ENCODE results near the gene FAM171A1. TPM values are rescaled to one million over a fixed set of nuclear protein-coding genes. Genes with fewer than 3 reads are reported as not detected.
"Not testable (repeated sequence)": the region's sequence is repeated elsewhere in the genome, so short reads cannot be mapped to it uniquely, and the experiment has no call there.

The FAM171A1 gene
- total and polyA plus RNA-seq, 5 donors from 2014 or later = 2.4 to 4.8 (median 4.5) TPM

DNA sequence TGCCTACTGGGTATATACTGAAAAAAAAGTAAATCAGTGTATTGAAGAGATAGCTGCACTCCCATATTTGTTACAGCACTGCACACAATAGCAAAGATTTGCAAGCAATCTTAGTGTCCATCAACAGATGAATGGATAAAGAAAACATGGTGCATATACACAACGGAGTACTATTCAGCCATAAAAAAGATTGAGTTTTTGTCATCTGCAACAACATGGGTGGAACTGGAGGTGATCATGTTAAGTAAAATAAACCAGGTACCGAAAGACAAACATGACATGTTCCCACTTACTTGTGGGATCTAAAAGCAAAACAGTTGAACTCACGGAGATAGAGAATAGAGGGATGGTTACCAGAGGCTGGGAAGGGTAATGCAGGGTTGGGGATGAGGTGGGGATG lies 34.2 kb upstream of the FAM171A1 start:
- no peak overlapping the region for H3K27ac ChIP-seq (ENCODE audit: insufficient read depth, low read length, poor library complexity, severe bottlenecking)
- no peaks in the 10 kb centered on the region for H3K4me1 Mint-ChIP-seq
- no peak overlapping the region for H3K27ac Mint-ChIP-seq
- no peaks in the 10 kb centered on the region for H3K4me1 ChIP-seq (ENCODE audit: control insufficient read depth, insufficient read depth, low read length, poor library complexity, severe bottlenecking)
- peaks cover 4% of the 10 kb centered on the region for H3K36me3 Mint-ChIP-seq
- no peaks in the 10 kb centered on the region for H3K9me3 ChIP-seq (ENCODE audit: control insufficient read depth in 2 of 2, low read length in 2 of 2)
- no peaks in the 10 kb centered on the region for H3K27me3 ChIP-seq (ENCODE audit: control insufficient read depth, insufficient read depth, low read length)
- H3K4me3 Mint-ChIP-seq = no peak overlapping the region
- no peaks in the 10 kb centered on the region for H3K36me3 ChIP-seq (ENCODE audit: control insufficient read depth, insufficient read depth, low read length)
- H3K9me3 Mint-ChIP-seq = peaks cover 0 to 9% (median 7%) of the 10 kb centered on the region in 7 donors
- H3K4me3 ChIP-seq (ENCODE audit: low read depth, low read length) = no peak overlapping the region
- peaks cover 16% of the 10 kb centered on the region for H3K27me3 Mint-ChIP-seq
- DNase-seq = no peak
- ATAC-seq (ENCODE audit: low read depth in 2 of 2) = no peak

DNA sequence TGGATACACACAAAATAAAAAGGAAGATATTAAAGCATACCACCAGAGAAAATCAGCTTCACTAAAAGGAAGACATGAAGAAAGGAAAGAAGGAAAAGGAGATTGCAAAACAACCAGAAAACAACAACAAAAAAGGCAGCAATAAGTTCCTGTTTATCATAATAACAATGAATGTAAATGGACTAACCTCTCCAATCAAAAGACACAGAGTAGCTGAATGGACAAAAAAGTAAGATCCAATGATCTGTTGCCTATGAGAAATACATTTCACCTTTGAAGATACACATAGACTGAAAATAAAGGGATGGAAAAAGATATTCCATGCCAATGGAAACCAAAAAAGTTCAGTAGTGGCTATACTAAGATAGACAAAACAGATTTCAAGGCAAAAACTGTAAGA lies 30.3 kb upstream of the FAM171A1 start:
- Mint-ChIP-seq H3K36me3 (peaks cover 9% of the 10 kb centered on the region), H3K4me3 (no peak overlapping the region), H3K27me3 (peaks cover 16% of the 10 kb centered on the region), H3K4me1 (no peaks in the 10 kb centered on the region), H3K27ac (no peak overlapping the region), H3K9me3 (peaks cover 0 to 12% (median 8%) of the 10 kb centered on the region in 7 donors)
- Histone ChIP-seq H3K9me3 (ENCODE audit: control insufficient read depth in 2 of 2, low read length in 2 of 2) (no peaks in the 10 kb centered on the region), H3K27me3 (ENCODE audit: control insufficient read depth, insufficient read depth, low read length) (peaks cover 4% of the 10 kb centered on the region), H3K4me3 (ENCODE audit: low read depth, low read length) (no peak overlapping the region), H3K36me3 (ENCODE audit: control insufficient read depth, insufficient read depth, low read length) (no peaks in the 10 kb centered on the region), H3K4me1 (ENCODE audit: control insufficient read depth, insufficient read depth, low read length, poor library complexity, severe bottlenecking) (no peaks in the 10 kb centered on the region), H3K27ac (ENCODE audit: insufficient read depth, low read length, poor library complexity, severe bottlenecking) (no peak overlapping the region)
- DNase-seq (no peak), ATAC-seq (ENCODE audit: low read depth in 2 of 2) (no peak)

DNA sequence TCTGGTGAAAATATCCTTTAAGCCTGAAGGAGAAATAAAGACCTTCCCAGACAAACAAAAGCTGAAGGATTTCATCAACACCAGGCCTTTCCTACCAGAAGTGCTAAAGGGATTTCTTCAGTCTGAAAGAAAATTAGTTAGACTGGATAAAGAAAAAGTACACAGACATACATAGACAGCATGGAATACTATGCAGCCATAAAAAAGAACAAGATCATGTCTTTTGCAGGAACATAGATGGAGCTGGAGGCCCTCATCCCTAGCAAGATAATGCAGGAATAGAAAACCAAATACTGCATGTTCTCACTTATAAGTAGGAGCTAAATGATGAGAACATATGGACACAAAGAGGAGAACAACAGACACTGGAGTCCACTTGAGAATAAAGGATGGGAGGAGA lies 29.4 kb upstream of the FAM171A1 start:
- H3K27me3 ChIP-seq (ENCODE audit: control insufficient read depth, insufficient read depth, low read length); H3K4me1 Mint-ChIP-seq; H3K27ac ChIP-seq (ENCODE audit: insufficient read depth, low read length, poor library complexity, severe bottlenecking); H3K4me3 Mint-ChIP-seq; H3K36me3 ChIP-seq (ENCODE audit: control insufficient read depth, insufficient read depth, low read length); H3K9me3 ChIP-seq (ENCODE audit: control insufficient read depth in 2 of 2, low read length in 2 of 2); H3K4me3 ChIP-seq (ENCODE audit: low read depth, low read length); H3K36me3 Mint-ChIP-seq; H3K27ac Mint-ChIP-seq; DNase-seq; H3K4me1 ChIP-seq (ENCODE audit: control insufficient read depth, insufficient read depth, low read length, poor library complexity, severe bottlenecking); ATAC-seq (ENCODE audit: low read depth in 2 of 2): not testable (repeated sequence)
- Mint-ChIP-seq H3K27me3 (peaks cover 12% of the 10 kb centered on the region), H3K9me3 (peaks cover 0 to 12% (median 8%) of the 10 kb centered on the region in 7 donors)

DNA sequence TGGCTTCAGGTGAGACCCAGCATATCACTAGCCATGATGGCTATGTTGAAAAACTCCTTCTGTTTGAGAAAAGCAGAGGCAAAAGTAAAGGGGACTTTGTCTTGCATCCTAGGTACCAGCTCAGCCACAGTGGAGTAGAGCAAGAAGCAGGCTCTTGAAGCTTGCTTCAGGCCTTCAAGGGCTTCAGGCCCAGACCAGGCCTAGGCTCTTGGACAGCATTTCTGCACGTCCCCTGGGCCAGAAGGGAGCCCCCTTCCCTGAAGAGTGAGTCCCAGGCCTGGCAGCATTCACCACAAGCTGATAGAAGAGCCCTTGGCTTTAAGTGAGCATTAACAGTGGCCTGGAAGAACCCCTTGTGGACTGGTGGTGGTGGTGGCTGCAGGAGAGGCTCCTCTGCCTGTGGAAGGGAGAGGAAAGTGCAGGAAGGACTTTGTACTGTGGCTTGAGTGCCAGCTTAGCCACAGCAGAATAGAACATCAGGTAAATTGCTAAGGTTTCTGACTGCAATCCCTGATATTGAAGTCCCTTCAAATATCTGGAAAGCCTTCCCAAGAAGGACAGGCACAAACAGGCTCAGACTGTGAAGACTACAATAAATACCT lies 28.1 kb upstream of the FAM171A1 start:
- Histone ChIP-seq H3K4me3 (ENCODE audit: low read depth, low read length) (no peak overlapping the region), H3K27ac (ENCODE audit: insufficient read depth, low read length, poor library complexity, severe bottlenecking) (no peak overlapping the region), H3K4me1 (ENCODE audit: control insufficient read depth, insufficient read depth, low read length, poor library complexity, severe bottlenecking) (no peaks in the 10 kb centered on the region), H3K36me3 (ENCODE audit: control insufficient read depth, insufficient read depth, low read length) (no peaks in the 10 kb centered on the region), H3K27me3 (ENCODE audit: control insufficient read depth, insufficient read depth, low read length) (peaks cover 4% of the 10 kb centered on the region), H3K9me3 (ENCODE audit: control insufficient read depth in 2 of 2, low read length in 2 of 2) (no peaks in the 10 kb centered on the region)
- Mint-ChIP-seq H3K4me1 (no peaks in the 10 kb centered on the region), H3K27me3 (peaks cover 8% of the 10 kb centered on the region), H3K36me3 (peaks cover 5% of the 10 kb centered on the region), H3K27ac (no peak overlapping the region), H3K4me3 (no peak overlapping the region), H3K9me3 (peaks cover 0 to 11% (median 5%) of the 10 kb centered on the region in 7 donors)
- DNase-seq (no peak), ATAC-seq (ENCODE audit: low read depth in 2 of 2) (no peak)

- peaks cover 5% of the 10 kb centered on the region for H3K36me3 Mint-ChIP-seq
- H3K4me1 Mint-ChIP-seq = no peaks in the 10 kb centered on the region
- H3K4me3 ChIP-seq (ENCODE audit: low read depth, low read length) = no peak overlapping the region
- no peaks in the 10 kb centered on the region for H3K4me1 ChIP-seq (ENCODE audit: control insufficient read depth, insufficient read depth, low read length, poor library complexity, severe bottlenecking)
- peaks cover 4% of the 10 kb centered on the region for H3K27me3 ChIP-seq (ENCODE audit: control insufficient read depth, insufficient read depth, low read length)
- H3K9me3 Mint-ChIP-seq = peaks cover 0 to 8% (median 0%) of the 10 kb centered on the region in 7 donors
- no peaks in the 10 kb centered on the region for H3K36me3 ChIP-seq (ENCODE audit: control insufficient read depth, insufficient read depth, low read length)
- DNase-seq (no peak), ATAC-seq (ENCODE audit: low read depth in 2 of 2) (no peak)
- no peak overlapping the region for H3K27ac Mint-ChIP-seq
- H3K27ac ChIP-seq (ENCODE audit: insufficient read depth, low read length, poor library complexity, severe bottlenecking) = no peak overlapping the region
- no peaks in the 10 kb centered on the region for H3K9me3 ChIP-seq (ENCODE audit: control insufficient read depth in 2 of 2, low read length in 2 of 2)
- H3K4me3 Mint-ChIP-seq = no peak overlapping the region
- peaks cover 6% of the 10 kb centered on the region for H3K27me3 Mint-ChIP-seq
These were observed 24.8 kb upstream of the FAM171A1 start for GRCh38 chr10:15395935-15396334.

DNA sequence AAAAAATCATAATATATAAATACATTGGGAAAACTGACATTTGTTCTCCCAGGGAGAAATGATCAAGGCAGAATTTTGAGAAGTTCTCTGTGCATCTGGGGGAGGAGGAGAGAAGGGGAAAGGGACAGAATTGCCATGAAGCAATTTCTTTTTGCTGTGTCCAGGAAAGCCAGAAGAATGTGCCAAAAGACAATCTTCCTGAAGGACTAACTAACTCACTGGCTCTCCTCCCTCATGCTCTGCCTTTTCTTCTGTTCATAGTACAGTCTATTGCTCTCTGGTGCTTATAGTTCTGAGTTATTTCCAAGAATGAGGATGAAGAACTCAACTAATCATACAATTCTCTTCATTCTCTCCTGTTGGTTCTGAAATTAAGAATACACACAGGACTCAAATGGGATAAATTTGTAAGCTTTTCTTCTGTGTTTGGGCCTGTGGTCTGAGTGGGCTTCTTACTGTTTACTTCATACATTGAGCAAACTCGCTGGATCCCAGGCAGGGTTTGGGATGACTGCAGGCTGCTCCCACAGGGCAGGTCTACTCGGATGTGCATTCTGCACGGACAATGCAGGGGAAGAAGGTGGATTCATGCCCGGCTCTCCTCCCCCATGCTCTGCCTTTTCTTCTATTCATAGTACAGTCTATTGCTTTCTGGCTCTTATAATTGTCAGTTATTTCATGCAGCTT lies 22.2 kb upstream of the FAM171A1 start:
- Mint-ChIP-seq H3K9me3 (no peaks in the 10 kb centered on the region), H3K36me3 (no peaks in the 10 kb centered on the region), H3K27me3 (peaks cover 4% of the 10 kb centered on the region), H3K27ac (no peak overlapping the region), H3K4me1 (no peaks in the 10 kb centered on the region), H3K4me3 (no peak overlapping the region)
- no peak for ATAC-seq (ENCODE audit: low read depth in 2 of 2)
- Histone ChIP-seq H3K9me3 (ENCODE audit: control insufficient read depth in 2 of 2, low read length in 2 of 2) (no peaks in the 10 kb centered on the region), H3K27me3 (ENCODE audit: control insufficient read depth, insufficient read depth, low read length) (peaks cover 4% of the 10 kb centered on the region), H3K36me3 (ENCODE audit: control insufficient read depth, insufficient read depth, low read length) (no peaks in the 10 kb centered on the region), H3K4me1 (ENCODE audit: control insufficient read depth, insufficient read depth, low read length, poor library complexity, severe bottlenecking) (no peaks in the 10 kb centered on the region), H3K4me3 (ENCODE audit: low read depth, low read length) (no peak overlapping the region), H3K27ac (ENCODE audit: insufficient read depth, low read length, poor library complexity, severe bottlenecking) (no peak overlapping the region)
- no peak for DNase-seq

- Mint-ChIP-seq H3K9me3 (no peaks in the 10 kb centered on the region), H3K4me3 (no peak overlapping the region), H3K27ac (no peak overlapping the region), H3K27me3 (peaks cover 5% of the 10 kb centered on the region), H3K4me1 (no peaks in the 10 kb centered on the region), H3K36me3 (no peaks in the 10 kb centered on the region)
- H3K27me3 ChIP-seq (ENCODE audit: control insufficient read depth, insufficient read depth, low read length) = no peaks in the 10 kb centered on the region
- H3K36me3 ChIP-seq (ENCODE audit: control insufficient read depth, insufficient read depth, low read length) = no peaks in the 10 kb centered on the region
- no peak overlapping the region for H3K27ac ChIP-seq (ENCODE audit: insufficient read depth, low read length, poor library complexity, severe bottlenecking)
- no peak overlapping the region for H3K4me3 ChIP-seq (ENCODE audit: low read depth, low read length)
- ATAC-seq (ENCODE audit: low read depth in 2 of 2) (no peak), DNase-seq (no peak)
- no peaks in the 10 kb centered on the region for H3K4me1 ChIP-seq (ENCODE audit: control insufficient read depth, insufficient read depth, low read length, poor library complexity, severe bottlenecking)
- no peaks in the 10 kb centered on the region for H3K9me3 ChIP-seq (ENCODE audit: control insufficient read depth in 2 of 2, low read length in 2 of 2)
These were observed 20.4 kb upstream of the FAM171A1 start for GRCh38 chr10:15391491-15391890.

DNA sequence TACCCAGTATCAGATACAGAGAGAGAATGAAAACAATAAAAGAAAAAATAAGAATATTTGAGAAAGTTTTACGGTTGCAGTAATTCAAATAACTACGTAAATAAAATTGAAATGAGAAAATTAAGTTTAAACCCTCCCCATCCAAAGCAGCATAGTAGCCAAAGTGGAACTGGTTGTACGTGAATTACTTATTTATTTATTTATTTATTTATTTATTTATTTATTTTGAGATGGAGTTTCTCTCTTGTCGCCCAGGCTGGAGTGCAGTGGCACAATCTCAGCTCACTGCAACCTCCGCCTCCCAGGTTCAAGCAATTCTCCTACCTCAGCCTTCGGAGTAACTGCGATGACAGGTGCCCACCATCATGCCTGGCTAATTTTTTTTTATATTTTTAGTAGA lies 17.1 kb upstream of the FAM171A1 start:
- not testable (repeated sequence) for H3K4me1 ChIP-seq (ENCODE audit: control insufficient read depth, insufficient read depth, low read length, poor library complexity, severe bottlenecking); H3K4me3 ChIP-seq (ENCODE audit: low read depth, low read length); H3K4me1 Mint-ChIP-seq; H3K4me3 Mint-ChIP-seq; H3K27ac Mint-ChIP-seq; H3K27me3 ChIP-seq (ENCODE audit: control insufficient read depth, insufficient read depth, low read length); DNase-seq; H3K9me3 ChIP-seq (ENCODE audit: control insufficient read depth in 2 of 2, low read length in 2 of 2); H3K9me3 Mint-ChIP-seq; H3K36me3 ChIP-seq (ENCODE audit: control insufficient read depth, insufficient read depth, low read length); H3K36me3 Mint-ChIP-seq; ATAC-seq (ENCODE audit: low read depth in 2 of 2); H3K27ac ChIP-seq (ENCODE audit: insufficient read depth, low read length, poor library complexity, severe bottlenecking)
- peaks cover 29% of the 10 kb centered on the region for H3K27me3 Mint-ChIP-seq
